ENCODE measurements around the gene CRKL. TPM values are rescaled to one million over a fixed set of nuclear protein-coding genes. Genes with fewer than 3 reads are reported as not detected.

CRKL gene
- total and polyA plus RNA-seq, 2 experiments from 2014 or later = 26.7 to 42.5 TPM

GRCh38 chr22:20999350-21000206 is 82.4 kb downstream of the CRKL start:
- Histone ChIP-seq H3K4me3 (peak overlapping the region; percentile 84; the same call in 1 of the 2 replicates), H2AFZ (no peak overlapping the region)
- in situ Hi-C loops (cut with MboI) = no loop called here

GRCh38 chr22:21000207-21000986 is 83.2 kb downstream of the CRKL start:
- no peaks in the 10 kb centered on the region for H3K27me3 ChIP-seq (replicated peaks; ENCODE audit: insufficient read depth)
- H3K4me1 ChIP-seq (ENCODE audit: insufficient read depth) = peaks cover 17% of the 10 kb centered on the region
- H3K79me2 ChIP-seq (ENCODE audit: insufficient read depth) = peaks cover 39% of the 10 kb centered on the region
- peak overlapping the region; percentile 99 for H3K27ac ChIP-seq
- DNase-seq = peak; percentile 63
- peaks cover 12% of the 10 kb centered on the region for H3F3A ChIP-seq (ENCODE audit: insufficient read depth)
- no peaks in the 10 kb centered on the region for H3K9me3 ChIP-seq (ENCODE audit: low read depth)
- 47 to 48% methylated on average over 22 of the region's 22 CpGs for WGBS, 2 experiments (ENCODE audit: low coverage in 1 of 2, low lambda C conversion rate in 2 of 2, missing lambda C conversion rate in 2 of 2)
- H4K20me1 ChIP-seq (ENCODE audit: insufficient read depth) = no peaks in the 10 kb centered on the region
- H3K4me3 ChIP-seq = peak overlapping the region; percentile 84
- H3K9ac ChIP-seq = peak overlapping the region; percentile 98
- no peaks in the 10 kb centered on the region for H3K9me2 ChIP-seq (ENCODE audit: insufficient read depth)
- TF ChIP-seq EZH2 (IDR thresholded peaks at IDR 0.05; ENCODE audit: insufficient read depth, poor library complexity, severe bottlenecking) (no peak), EZH2phosphoT487 (IDR thresholded peaks at IDR 0.05; ENCODE audit: insufficient read depth, low read depth) (no peak)
- H3K4me2 ChIP-seq (ENCODE audit: unreplicated experiment) = peak overlapping the region; percentile 93
- in situ Hi-C loops (cut with MboI) = no loop called here
- H2AFZ ChIP-seq = no peak overlapping the region
- no peaks in the 10 kb centered on the region for H3K36me3 ChIP-seq (ENCODE audit: low read depth)

More at GRCh38 chr22:20999350-21000206, 82.4 kb downstream of the CRKL start:
- Histone ChIP-seq H3F3A (ENCODE audit: insufficient read depth) (peaks cover 12% of the 10 kb centered on the region), H3K27me3 (replicated peaks; ENCODE audit: insufficient read depth) (no peaks in the 10 kb centered on the region), H3K9ac (peak overlapping the region; percentile 17; the same call in 1 of the 2 replicates), H4K20me1 (ENCODE audit: insufficient read depth) (no peaks in the 10 kb centered on the region), H3K4me1 (ENCODE audit: insufficient read depth) (peaks cover 17% of the 10 kb centered on the region), H3K4me2 (ENCODE audit: unreplicated experiment) (peak overlapping the region; percentile 93), H3K9me2 (ENCODE audit: insufficient read depth) (no peaks in the 10 kb centered on the region), H3K27ac (0 out of 2 replicates have a peak overlapping the region, but pooled peaks have one; percentile 12), H3K79me2 (ENCODE audit: insufficient read depth) (peaks cover 39% of the 10 kb centered on the region), H3K9me3 (ENCODE audit: low read depth) (no peaks in the 10 kb centered on the region), H3K36me3 (ENCODE audit: low read depth) (no peaks in the 10 kb centered on the region)
- 88 to 91% methylated on average over 27 of the region's 27 CpGs for WGBS, 2 experiments (ENCODE audit: low coverage in 1 of 2, low lambda C conversion rate in 2 of 2, missing lambda C conversion rate in 2 of 2)
- no peak for TF ChIP-seq EZH2phosphoT487 (IDR thresholded peaks at IDR 0.05; ENCODE audit: insufficient read depth, low read depth)
- no peak for TF ChIP-seq EZH2 (IDR thresholded peaks at IDR 0.05; ENCODE audit: insufficient read depth, poor library complexity, severe bottlenecking)
- no peak for DNase-seq

GRCh38 chr22:21000987-21001600 is 83.9 kb downstream of the CRKL start:
- H3K4me2 ChIP-seq (ENCODE audit: unreplicated experiment) = peak overlapping the region; percentile 93
- H3F3A ChIP-seq (ENCODE audit: insufficient read depth) = peaks cover 12% of the 10 kb centered on the region
- H3K27me3 ChIP-seq (replicated peaks; ENCODE audit: insufficient read depth) = no peaks in the 10 kb centered on the region
- 1 to 2% methylated on average over 22 to 26 of the region's 26 CpGs for WGBS, 2 experiments (ENCODE audit: low coverage in 1 of 2, low lambda C conversion rate in 2 of 2, missing lambda C conversion rate in 2 of 2)
- in situ Hi-C loops (cut with MboI) = no loop called here
- no peaks in the 10 kb centered on the region for H3K9me3 ChIP-seq (ENCODE audit: low read depth)
- peak overlapping the region; percentile 98 for H3K9ac ChIP-seq
- no peaks in the 10 kb centered on the region for H3K36me3 ChIP-seq (ENCODE audit: low read depth)
- peaks cover 17% of the 10 kb centered on the region for H3K4me1 ChIP-seq (ENCODE audit: insufficient read depth)
- DNase-seq = no peak
- peak overlapping the region; percentile 78 for H2AFZ ChIP-seq
- H4K20me1 ChIP-seq (ENCODE audit: insufficient read depth) = no peaks in the 10 kb centered on the region
- peak overlapping the region; percentile 99 for H3K27ac ChIP-seq
- no peak for TF ChIP-seq EZH2phosphoT487 (IDR thresholded peaks at IDR 0.05; ENCODE audit: insufficient read depth, low read depth)
- TF ChIP-seq EZH2 (IDR thresholded peaks at IDR 0.05; ENCODE audit: insufficient read depth, poor library complexity, severe bottlenecking) = no peak
- H3K79me2 ChIP-seq (ENCODE audit: insufficient read depth) = peaks cover 39% of the 10 kb centered on the region
- no peaks in the 10 kb centered on the region for H3K9me2 ChIP-seq (ENCODE audit: insufficient read depth)
- peak overlapping the region; percentile 84 for H3K4me3 ChIP-seq
